NCI-H1436 (cell line): ENCODE measurements around the gene MRPL33.
A peak's percentile ranks its signal among the peaks of the same experiment; 100 is the strongest.
"Not testable (repeated sequence)": the region's sequence is repeated elsewhere in the genome, so short reads cannot be mapped to it uniquely, and the experiment has no call there.

Experiments
- DNase-seq: peaks from one replicate; lab custom pipeline; 2025; lab: John Stamatoyannopoulos, UW

MRPL33 gene

DNA sequence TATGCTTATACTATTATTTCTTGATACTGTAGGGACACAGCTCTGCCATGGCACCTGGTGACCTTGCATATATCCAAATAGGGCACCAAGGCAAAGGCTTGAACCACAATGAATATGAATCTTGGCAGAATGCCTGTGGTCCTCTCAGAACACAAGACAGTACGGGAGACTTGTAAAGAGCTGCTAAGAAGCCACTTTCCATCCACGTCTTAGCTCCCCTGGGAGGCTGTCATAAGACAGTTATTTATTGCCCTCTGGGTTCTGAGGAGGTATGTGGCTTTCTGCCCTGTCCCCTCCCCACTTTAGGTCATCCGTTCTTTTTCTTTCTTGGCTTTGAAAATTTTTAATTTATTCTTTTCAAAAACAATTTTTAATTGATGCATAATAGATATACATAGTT is 29.8 kb upstream of the MRPL33 start:
- DNase-seq = no peak

DNA sequence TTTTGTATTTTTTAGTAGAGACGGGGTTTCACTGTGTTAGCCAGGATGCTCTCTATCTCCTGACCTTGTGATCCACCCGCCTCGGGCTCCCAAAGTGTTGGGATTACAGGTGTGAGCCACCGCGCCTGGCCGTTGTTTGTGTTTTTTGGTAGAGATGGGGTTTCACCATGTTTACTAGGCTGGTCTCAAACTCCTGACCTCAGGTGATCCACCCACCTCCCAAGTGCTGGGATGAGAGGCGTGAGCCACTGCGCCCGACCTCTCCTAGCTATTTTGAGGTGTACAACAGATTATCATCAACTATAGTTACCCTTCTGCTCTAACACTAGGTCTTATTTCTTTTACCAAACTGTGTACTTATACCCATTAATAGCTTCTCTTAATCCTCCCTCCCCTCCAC is 28.9 kb upstream of the MRPL33 start:
- DNase-seq = no peak

DNA sequence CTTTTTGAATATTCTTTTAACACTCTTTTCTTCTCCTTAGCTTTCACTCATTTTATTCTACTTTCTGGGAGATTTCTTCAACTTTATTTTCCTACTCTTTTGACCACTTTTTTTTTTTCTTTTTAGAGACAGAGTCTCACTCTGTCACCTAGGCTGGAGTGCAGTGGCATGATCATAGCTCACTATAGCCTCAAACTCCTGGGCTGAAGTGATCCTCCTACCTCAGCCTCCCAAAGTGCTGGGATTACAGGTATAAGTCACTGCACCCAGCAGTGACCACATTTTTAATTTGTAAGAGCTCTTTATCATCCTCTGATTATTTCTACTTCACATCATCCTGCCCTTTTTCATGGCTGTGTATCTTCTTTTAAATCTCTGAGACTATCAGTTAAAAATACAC is 26.0 kb upstream of the MRPL33 start:
- not testable (repeated sequence) for DNase-seq

DNA sequence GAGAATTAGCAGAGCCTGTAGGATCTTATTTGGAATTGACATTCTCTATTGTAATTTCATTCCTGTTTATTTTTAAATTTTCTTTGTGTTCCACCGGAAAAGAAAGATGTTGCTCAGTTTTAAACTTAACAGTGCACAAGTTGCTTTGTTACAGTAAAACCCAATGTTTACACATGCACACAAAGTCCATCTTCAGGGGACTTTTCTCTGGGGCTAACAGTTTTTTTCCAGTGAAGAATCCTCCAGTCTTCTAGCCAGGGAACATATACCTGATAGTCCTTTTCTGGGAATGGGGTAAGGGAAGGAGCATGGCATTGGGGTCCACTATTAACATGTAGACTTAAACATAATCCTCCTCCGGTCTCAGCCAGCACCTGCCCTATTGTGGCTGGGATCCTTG is 25.2 kb upstream of the MRPL33 start:
- no peak for DNase-seq

DNA sequence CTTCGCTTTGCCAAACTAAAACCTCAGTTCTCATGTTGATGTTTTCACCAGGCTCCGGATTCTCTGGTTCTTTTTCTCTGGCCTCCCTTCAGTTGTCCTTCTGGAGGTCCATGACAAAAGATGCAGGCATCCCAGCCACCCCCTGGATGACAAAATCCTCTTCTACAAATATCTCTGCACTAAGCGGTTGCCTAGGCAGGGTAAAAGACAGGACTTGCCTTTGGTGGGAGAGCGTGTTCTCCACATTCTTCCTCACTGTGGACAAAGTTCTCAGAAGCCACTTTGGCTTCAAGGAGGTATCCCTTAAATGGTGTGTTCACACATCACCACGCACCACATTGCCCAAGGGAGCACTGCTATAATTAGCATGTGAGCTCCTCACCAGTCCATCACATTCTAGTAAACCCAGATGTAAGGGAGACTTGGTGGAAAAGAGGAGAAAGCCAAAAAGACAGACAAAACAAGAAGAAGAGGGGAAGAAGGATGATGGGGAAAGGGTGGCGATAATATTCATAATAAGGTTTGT is 23.6 kb upstream of the MRPL33 start:
- no peak for DNase-seq

DNA sequence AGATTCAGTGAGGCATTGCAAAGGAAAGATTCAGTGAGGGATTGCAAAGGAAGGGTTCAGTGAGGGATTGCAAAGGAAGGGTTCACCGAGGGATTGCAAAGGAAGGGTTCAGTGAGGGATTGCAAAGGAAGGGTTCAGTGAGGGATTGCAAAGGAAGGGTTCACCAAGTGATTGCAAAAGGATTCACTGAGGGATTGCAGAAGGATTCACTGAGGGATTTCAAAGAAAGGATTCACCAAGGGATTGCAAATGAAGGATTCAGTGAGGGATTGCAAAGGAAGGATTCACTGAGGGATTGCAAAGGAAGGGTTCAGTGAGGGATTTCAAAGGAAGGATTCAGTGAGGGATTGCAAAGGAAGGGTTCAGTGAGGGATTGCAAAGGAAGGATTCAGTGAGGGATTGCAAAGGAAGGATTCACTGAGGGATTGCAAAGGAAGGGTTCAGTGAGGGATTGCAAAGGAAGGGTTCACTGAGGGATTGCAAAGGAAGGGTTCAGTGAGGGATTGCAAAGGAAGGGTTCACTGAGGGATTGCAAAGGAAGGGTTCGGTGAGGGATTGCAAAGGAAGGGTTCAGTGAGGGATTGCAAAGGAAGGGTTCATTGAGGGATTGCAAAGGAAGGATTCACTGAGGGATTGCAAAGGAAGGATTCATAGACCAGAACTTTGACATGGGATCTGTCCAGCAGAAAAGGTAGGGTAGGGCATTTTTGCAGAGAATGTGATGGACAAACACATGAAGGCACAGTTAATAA is 22.5 kb upstream of the MRPL33 start:
- not testable (repeated sequence) for DNase-seq

DNA sequence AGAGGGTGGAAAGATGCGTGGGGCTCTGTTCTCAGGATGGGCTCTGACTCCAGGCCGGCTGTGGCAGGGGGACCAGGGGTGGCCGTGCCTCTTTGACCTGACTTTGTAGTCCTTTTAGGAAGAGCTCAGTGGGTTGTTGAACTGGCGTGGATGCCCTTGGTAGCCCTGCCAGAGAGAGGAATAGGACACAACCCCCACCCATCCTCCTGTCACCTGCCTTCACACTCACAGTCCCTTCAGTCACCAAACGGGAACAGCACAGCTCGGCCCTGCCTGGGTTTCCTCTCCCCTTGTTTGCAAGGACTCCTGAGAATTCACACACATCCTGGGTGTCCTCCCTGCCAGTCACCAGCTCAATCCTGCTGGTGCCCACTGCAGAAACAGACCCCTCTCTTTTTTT is 20.1 kb upstream of the MRPL33 start:
- no peak for DNase-seq

DNA sequence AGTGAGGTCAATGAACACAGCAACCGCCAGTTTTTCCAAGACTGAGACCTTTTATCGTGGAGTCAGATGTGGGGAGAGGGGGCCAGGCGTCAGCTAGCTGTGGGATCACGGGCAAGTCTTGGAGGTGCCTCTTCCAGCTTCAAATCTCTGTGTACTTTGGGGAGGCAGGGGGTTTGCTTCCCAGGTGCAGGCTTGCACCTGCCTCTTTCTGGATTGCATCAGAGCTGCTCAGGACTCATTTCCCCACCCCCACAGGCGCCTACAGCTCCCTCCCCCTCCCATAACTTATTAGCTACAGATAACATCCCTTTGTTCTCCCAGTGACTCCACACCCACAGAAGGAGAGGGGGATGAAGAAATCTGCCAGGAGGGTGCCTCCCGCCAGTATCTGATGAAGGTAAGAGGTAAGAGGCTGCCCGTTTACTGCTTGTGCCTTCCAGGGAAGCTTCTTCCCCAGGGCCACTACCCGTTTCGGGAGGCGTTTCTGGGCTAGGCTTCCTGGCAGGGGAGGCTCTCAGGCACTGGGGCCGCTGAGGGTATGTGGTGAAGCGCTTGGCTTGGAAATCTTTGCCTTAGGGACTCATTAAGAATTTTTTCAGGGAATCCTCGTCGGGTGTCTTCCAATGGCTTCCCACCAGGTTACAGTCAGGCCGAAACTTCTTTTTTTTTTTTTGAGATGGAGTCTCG is 18.8 kb upstream of the MRPL33 start:
- peak; percentile 84 for DNase-seq

DNA sequence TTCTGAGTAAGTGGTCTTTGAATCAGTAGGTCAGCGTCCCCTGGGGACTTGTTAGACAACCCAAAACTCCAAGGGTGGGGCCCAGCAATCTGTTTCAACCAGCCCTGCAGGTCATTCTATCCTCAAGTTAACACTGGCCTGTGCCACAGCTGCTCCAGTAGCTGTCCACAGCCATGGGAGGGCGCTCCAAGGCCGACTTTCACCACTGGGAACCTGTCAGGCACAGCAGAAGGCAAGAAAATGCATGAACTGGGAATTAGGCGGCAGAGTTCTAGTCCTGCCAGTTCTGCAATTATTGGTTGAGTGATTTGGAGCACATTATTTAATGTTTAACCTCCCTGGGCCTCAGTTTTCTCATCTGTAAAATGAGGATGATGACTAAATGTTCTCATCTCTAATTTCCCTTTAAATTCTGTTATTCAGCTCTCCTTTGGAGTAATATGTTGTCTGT is 17.4 kb upstream of the MRPL33 start:
- peak; percentile 32 for DNase-seq

DNA sequence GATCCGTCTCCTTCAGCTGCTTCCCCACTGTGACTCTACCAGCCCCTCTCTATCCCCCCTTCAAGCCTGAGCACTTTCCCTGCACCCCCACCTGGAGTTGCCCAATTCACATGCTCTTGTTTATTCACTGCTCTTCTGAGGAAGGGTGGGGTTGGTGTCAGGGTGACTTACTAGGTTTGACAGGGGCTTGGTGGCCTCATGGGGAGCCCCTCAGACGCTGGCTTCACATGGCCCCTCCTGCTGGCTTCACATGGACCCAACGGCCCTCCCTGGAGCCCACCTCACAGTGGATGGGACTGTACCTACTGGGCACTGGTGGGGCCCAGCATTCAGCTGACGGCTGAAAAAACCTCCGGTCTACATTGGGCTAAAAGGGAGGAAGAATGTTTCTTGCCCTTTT is 16.7 kb upstream of the MRPL33 start:
- DNase-seq = no peak

DNA sequence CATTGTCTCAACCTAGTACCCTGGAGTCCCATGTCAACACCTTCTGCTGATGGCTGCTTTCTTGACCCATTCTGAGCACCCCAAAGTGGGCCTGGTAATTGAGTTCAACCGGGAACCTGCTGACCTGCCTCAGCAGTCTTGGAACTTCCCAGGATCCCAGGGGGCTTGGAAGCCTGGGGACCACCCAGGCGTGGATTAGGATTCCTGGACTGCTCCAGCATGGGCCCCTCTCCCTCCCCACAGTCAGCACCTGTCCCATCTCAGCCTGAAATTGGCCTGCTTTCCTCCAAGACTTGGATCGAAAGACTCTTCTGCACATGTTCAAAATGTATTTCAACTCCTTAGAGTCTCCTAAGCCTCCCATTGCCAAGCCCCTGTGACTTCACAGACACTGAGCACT is 15.4 kb upstream of the MRPL33 start:
- DNase-seq = no peak

DNA sequence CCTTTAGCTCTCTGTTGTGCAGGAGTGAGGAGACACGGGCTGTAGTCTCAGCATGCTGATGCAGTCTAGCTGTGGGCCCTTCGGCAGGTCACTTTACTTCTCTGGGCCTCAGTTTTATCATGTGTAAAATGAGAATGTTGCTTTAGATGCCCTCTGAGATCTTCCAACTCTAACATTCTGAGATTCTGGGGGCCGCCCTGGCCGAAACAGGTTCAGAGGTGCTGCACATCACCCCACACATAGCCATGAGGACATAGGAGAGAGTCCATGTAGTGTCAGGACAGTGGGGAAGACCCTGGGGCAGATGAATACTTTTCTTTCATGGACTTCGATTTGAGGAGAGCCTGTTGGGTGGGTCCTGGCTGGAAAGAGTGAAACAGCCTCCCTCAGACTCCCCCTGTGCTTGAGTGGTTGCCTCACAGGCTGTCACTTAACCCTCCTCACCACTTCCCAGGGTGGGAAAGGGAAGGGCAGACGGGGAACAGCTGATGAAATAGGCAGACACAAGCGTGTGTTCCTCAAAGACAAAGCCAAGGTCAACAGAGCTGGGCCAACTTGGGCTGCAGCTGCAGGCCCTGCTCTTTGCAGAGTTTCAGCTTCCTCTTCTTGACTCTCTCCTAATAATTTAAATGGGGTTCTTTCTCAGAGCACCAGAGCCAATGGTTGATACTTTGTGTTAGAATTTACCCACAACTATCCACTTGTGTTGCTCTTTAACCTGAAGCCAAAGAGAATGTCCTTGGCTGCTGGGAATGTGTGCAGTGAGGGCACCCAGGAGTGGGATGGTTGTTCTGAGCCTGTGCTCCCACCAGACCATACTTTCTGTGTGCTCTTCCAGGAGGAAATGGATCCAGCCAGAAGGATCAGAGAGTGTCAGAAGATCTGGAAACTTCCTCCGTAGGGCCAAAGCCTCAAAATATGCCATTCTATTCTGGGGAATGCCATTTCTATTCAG is 14.7 kb upstream of the MRPL33 start:
- DNase-seq = no peak

DNA sequence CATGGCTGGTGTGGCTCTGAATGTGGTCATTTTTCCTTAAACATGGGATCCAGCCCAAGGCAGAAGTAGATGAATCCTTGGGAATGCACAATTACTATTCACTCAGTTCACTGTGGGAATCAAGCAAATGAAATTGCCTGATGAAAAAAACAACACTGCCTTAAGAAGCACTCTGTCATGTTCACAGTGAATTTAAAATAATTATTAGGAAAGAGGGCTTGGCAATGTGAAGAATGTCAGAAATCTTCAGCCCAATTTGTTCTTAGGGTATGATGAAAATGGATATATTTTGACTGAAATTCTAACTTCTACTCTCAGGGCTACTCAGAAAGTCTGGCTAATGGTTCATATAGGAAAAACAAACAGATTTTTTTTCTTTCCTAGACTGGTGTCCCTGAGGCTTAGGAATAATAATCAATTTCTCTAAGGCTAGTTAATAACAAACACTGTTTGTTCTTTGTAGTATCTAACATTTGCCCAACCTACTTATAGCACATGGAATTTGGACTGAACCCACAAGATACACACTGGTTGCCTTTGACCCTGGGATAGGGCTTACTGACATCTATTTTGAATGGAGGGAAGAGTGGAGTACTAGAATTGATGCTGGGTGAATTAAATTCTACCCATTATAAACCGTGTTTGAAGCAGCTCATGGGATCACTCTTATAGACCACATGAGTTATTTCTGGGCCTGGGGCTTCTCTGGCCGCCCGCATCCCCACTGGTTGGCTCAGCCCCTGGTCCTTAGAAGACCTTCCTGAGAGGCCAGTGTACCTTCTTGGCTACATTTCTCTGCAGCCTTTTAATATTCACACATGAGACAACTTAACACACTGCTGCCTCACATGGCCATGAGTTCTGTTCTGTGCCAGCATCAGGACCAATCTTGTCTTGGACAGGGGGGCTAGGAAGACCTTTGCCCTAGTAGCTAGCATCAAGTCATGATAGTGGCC is 8.3 kb upstream of the MRPL33 start:
- DNase-seq = no peak

DNA sequence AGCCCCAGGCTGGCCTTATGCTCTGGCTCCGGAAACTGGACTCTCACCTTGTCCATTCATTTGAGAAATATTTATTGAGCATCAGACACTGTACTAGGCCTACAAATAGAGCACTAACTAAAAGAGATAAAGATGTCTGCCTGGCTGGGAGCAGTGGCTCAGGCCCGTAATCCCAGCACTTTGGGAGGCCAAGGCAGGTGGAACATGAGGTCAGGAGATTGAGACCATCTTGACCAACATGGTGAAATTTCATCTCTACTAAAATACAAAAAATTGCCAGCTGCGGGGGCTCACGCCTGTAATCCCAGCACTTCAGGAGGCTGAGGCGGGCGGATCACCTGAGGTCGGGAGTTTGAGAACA is 7.6 kb upstream of the MRPL33 start:
- DNase-seq = no peak

DNA sequence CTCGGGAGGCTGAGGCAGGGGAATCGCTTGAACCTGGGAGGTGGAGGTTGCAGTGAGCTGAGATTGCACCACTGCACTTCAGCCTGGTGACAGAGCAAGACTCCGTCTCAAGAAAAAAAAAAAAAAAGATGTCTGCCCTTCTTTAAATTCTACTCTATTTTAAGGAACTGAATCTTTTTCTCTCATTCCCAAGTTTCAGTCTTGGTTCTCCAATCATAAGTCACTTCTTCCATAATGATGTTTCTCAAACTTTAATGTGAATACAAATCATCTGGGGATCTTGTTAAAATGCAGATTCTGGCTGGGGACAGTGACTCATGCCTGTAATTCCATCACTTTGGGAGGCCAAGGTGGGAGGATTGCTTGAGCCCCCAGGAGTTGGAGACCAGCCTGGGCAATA is 7.0 kb upstream of the MRPL33 start:
- DNase-seq = not testable (repeated sequence)

DNA sequence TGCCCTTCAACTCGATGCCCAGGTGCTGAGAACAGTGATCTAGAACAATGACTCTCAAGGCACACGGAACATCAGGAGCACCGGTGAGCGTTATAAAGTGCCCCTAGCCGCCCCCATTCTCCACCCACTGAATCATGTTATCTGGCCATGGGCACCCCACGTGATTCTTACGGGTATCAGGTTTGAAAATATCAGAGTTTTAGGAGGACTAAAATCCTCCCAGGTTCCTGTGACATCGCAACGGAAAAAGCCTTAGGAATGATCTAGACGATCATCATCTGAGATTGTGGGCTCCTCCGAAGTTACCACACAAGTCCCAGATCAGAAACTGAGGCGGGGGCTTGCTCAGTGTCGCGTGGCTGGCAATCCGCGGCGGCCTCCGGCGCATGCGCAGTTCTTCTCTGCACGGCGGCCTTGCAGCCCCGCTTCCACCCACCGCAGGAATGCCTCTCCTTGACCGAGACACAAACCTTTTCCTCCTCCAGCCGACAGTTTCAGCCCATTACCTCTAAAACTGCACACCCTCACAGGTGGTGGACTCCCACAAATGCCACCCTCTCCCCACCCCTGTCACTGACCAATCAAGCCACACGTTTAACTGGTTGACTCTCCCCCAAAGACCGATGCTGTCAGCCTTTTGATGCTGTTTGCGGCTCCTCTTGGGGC is 5.8 kb upstream of the MRPL33 start:
- DNase-seq = no peak

DNA sequence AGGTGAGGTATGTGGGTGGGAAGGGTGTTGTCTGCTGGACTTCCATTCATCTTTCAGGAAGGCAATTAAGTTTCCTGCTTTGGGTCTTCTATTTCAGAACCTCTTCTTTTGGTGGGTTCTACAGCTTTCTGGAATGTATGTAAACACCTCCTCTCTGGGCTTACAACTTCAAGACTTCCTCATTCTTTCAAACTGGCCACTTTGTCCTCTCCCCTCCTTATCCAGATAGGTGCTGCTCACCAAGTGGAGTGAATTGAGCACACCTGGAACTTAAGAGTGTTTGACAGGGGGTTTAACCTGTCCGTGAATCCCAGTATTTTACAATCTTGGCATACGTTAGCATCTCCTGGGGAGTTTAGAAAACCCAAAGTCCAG is 5.2 kb upstream of the MRPL33 start:
- no peak for DNase-seq

DNA sequence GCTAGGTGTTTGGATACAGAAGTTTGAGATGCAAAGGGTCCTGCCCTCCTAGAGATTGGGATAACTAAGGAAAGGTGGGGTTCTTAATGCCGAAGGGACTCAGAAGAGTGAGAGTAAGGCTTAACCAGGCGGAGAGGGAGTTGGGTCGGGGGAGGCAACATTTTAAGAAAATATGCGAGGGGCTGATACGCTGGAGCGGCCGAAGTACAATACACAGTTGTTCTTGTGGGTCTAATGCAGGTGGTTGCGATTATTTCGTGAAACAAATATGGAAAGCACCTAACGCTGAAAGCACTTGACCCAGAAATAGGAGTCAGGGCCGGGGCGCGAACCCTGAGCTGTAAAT is 344 bp upstream of the MRPL33 start:
- DNase-seq = no peak

DNA sequence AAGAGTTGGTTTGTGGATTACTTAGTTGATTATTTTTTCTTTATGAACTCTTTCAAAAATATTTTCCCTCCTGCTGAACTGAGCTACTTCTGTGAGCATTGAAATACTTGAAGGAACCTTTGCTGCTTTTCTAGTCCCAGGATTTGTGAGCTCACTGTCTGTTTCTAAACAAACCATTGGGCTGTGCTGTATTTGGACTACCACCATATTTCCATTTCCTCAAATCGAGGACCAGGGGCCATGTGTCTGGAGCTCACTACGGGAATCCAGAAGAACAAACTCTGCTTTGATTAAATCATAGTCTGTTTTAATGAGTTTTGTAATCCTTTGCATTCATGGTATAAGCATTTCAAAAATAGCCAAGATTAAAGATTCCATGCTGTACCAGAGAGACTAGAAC is 1.3 kb downstream of the MRPL33 start:
- DNase-seq = no peak

DNA sequence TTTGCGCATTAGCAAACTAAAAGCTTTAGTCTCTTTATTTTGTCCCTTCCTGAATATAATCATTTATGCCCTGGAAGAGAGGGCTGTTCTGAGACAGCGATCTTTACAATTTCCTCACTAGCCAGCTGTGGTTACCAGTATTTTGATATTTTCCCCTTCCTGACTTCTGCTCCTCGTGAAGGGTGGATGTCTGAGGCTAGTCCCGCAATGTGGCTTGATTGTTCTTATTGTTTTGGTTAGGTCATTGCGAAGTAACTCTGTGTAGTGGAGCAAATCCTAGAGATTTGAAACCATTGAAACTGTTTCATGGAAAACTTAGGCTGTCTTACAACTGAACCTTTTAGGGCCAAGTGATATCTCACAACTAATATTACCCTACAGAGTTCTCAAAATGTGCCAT is 2.4 kb downstream of the MRPL33 start:
- no peak for DNase-seq

DNA sequence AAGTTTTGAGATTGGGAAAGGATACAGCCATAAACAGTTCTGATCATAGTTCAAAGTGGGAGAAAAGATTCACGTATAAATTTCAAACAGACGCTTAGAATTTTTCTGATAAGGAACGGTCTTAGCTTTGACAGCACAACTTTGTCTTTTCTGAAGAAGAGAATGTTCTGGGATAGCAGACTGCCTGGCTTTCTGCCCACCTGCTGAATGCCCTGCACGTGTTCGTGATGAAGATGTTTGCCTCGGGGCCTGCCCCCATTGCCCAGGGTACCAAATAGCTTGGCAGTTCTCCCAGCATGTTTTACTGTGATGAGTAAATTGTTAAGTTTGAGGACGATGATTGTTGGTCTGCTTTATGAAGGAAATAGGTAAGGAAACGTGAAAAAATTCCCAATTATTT is 4.6 kb downstream of the MRPL33 start:
- DNase-seq = no peak
